Cardiac muscle cell (in vitro differentiated cells and primary cell): ENCODE measurements around the gene SNAPC4. TPM values are rescaled to one million over a fixed set of nuclear protein-coding genes. Genes with fewer than 3 reads are reported as not detected.
"Not testable (repeated sequence)": the region's sequence is repeated elsewhere in the genome, so short reads cannot be mapped to it uniquely, and the experiment has no call there.

Source experiments
- DNase-seq, 2 donors: peaks; one replicate each; pipeline versions ENCODE4 v3.0.0 to v3.0.0-alpha.2; 2010 to 2017; ENCODE audit warnings: low read depth in 1 of 2, low spot score in 1 of 2
- H3K27ac ChIP-seq: fragments of 200-600 bp; sonication (generic); 2 replicates; pipeline ENCODE4 v1.5.1; 2016
- H3K27me3 ChIP-seq: fragments of 200-600 bp; sonication (generic); 2 replicates; pipeline ENCODE4 v1.6.0; 2016; ENCODE audit warnings: control low read depth
- H3K36me3 ChIP-seq: fragments of 200-600 bp; sonication (generic); 2 replicates; pipeline ENCODE4 v1.5.1; 2016; ENCODE audit warnings: control low read depth
- H3K4me1 ChIP-seq: fragments of 200-600 bp; sonication (generic); 2 replicates; pipeline ENCODE4 v1.8.1; 2017; ENCODE audit warnings: low read depth, mild to moderate bottlenecking, mixed run types
- H3K4me3 ChIP-seq: fragments of 200-600 bp; sonication (generic); 2 replicates; pipeline ENCODE4 v1.5.1; 2016; ENCODE audit warnings: mild to moderate bottlenecking
- H3K9me3 ChIP-seq: fragments of 200-600 bp; sonication (generic); 2 replicates; pipeline ENCODE4 v1.5.1; 2017; ENCODE audit warnings: low read depth, mild to moderate bottlenecking, control low read depth
- polyA plus RNA-seq: library from polyadenylated mRNA; unstranded; fragments of >200 nt; fragmentation: Nextera tagmentation; extraction: Ambion mirVana; gene quantifications from 2 replicates; pipeline ENCODE4 v1.2.1, GENCODE V29; 2016
- total RNA-seq: library from RNA; depleted of rRNA; stranded (reverse); fragments of >200 nt; gene quantifications from 2 replicates; pipeline ENCODE4 v1.2.3, GENCODE V29; 2016
- TF ChIP-seq, protein P1 (sequence below): IDR thresholded peaks from 2 replicates; pipeline ENCODE4 v1.5.1; 2012; ENCODE audit warnings: low read depth, mild to moderate bottlenecking, low read length

Gene SNAPC4
- total and polyA plus RNA-seq, 2 experiments from 2014 or later, result 7.7 to 12.7 TPM

DNA sequence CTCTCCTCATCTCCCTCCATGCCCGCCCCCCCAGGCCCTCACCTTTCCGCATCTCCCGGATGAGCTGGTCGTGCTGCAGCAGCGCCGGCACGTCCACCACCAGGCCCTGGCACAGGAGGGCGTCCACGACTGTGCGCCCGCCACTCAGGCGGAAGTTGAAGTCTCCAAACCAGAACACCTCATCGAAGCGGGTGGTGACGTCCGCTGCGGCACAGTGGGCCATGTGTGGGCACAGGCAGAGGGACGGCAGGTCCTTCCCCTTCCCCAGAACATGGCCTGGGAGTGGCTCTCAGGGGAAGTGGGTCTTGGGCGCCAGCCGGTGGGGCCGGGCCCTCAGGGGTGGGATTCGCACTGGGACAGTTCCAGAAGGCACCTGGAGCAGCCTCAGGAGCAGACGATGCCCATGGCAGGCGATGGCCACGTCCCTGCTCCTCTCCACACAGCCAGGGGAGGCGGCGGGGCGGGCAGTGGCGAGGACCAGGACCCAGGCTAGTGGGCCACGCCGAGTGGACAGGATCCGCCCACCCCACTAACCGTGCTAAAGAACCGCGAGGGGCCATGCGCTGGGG, 31.9 kb upstream of the SNAPC4 start:
- H3K27me3 ChIP-seq, result no peaks in the 10 kb centered on the region
- H3K9me3 ChIP-seq, result no peaks in the 10 kb centered on the region
- no peaks in the 10 kb centered on the region for H3K4me1 ChIP-seq
- no peak overlapping the region for H3K4me3 ChIP-seq
- peaks cover 11% of the 10 kb centered on the region for H3K36me3 ChIP-seq
- TF ChIP-seq, protein P1, sequence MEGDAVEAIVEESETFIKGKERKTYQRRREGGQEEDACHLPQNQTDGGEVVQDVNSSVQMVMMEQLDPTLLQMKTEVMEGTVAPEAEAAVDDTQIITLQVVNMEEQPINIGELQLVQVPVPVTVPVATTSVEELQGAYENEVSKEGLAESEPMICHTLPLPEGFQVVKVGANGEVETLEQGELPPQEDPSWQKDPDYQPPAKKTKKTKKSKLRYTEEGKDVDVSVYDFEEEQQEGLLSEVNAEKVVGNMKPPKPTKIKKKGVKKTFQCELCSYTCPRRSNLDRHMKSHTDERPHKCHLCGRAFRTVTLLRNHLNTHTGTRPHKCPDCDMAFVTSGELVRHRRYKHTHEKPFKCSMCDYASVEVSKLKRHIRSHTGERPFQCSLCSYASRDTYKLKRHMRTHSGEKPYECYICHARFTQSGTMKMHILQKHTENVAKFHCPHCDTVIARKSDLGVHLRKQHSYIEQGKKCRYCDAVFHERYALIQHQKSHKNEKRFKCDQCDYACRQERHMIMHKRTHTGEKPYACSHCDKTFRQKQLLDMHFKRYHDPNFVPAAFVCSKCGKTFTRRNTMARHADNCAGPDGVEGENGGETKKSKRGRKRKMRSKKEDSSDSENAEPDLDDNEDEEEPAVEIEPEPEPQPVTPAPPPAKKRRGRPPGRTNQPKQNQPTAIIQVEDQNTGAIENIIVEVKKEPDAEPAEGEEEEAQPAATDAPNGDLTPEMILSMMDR, result no peak
- H3K27ac ChIP-seq, result no peak overlapping the region
- DNase-seq, result no peak

DNA sequence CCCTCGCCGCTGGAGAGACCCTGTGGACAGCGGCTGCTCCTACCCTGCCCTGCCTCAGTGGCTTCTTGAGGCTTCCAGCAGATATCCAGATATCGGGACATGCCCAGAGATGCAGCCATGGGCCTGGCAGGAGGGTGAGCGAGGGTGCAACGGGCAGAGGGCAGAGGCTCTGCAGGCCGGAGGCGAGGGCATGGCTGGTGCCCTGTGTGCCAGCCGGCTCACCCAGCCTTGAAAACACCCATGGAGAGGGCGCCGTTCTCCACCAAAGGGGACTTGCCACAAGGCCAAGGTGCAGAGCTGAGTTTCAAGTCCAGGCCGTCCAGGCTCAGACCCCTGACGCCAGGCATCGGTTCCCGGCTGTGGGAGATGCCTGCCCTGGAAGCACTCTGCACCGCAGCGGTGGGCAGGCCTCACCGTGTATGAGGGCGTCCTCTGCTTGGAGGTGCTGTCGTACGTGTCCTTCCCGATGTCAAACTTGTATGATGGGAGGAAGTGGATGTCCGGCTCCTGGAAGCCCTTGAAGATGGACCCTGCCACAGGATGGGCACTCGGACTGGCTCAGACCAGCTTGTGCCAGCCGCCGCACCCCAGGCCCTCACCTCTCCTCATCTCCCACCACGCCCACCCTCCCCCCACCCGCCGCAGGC, 30.7 kb upstream of the SNAPC4 start:
- Histone ChIP-seq H3K4me1 (no peaks in the 10 kb centered on the region), H3K27ac (no peak overlapping the region), H3K36me3 (peaks cover 11% of the 10 kb centered on the region), H3K27me3 (no peaks in the 10 kb centered on the region), H3K9me3 (no peaks in the 10 kb centered on the region), H3K4me3 (no peak overlapping the region)
- DNase-seq, result no peak
- TF ChIP-seq, protein P1, result no peak

DNA sequence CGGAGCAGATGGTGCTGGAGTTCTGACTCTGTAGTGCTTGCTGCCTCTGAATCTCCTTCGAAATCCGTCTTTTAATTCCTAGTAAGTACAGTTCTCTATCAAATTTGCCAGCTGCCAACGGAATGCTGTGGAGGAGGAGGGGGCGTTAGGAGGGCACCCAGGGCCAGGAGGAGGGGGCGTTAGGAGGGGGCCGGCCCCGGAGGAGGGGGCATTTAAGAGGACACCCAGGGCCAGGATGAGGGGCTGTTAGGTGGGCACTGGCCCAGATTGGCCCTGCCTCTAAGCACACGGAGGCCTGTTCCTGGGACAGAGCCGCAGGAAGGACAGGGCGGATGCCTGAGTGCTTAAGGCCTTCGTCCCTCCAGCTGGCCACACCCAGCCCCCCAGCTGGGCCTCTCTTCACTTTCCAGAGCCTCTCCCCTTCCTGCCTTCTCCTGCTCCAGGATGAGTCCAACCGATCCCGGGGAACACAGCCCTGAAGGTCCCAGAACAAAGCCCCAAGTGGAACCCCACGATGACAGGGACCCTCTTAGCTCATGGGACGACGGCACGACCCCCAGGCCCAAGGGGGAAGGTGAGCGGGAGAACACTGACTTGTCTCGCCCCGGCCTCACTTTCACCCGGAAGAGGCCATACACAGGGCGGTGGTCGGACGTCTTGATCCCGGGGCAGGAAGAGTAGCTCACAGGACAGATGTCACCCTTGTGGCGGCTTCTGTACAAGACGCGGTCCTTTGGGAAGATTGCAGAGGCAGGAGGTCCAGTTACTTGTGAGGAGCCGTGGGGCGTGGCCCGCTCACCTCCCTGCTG, 29.9 kb upstream of the SNAPC4 start:
- no peak overlapping the region for H3K4me3 ChIP-seq
- DNase-seq, result no peak
- H3K27me3 ChIP-seq, result no peaks in the 10 kb centered on the region
- H3K36me3 ChIP-seq, result peaks cover 11% of the 10 kb centered on the region
- H3K9me3 ChIP-seq, result no peaks in the 10 kb centered on the region
- H3K27ac ChIP-seq, result no peak overlapping the region
- TF ChIP-seq, protein P1, result no peak
- no peaks in the 10 kb centered on the region for H3K4me1 ChIP-seq

DNA sequence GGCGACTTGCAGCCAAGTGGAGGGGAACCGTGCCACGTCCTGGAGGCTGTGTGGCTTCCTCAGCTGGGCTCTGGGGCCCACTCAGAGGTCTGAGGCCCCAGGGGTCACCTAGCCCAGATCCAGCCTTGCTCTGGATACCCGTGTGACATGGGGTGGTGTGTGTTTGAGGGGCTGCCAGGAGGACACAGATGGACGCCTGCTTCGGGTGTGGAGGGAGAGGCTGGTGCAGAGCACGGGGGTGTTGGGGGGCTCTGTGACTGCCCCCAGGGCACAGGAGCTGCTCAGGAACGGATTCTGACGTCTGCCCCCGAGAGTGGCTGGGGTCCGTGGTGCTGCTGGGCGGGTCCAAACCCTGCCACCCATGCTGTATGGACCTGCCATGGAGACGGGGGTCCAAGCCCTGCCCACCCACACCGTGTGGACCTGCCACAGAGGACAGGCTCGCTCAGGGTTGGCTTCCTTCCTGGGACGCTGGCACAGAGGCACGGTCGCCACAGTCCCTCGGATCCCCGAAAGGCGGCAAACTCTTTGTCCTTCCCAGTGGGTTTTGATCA, 29.2 kb upstream of the SNAPC4 start:
- Histone ChIP-seq H3K4me1 (no peaks in the 10 kb centered on the region), H3K27me3 (no peaks in the 10 kb centered on the region), H3K4me3 (no peak overlapping the region), H3K9me3 (no peaks in the 10 kb centered on the region), H3K27ac (no peak overlapping the region), H3K36me3 (peaks cover 11% of the 10 kb centered on the region)
- DNase-seq, result no peak
- TF ChIP-seq, protein P1, result no peak

DNA sequence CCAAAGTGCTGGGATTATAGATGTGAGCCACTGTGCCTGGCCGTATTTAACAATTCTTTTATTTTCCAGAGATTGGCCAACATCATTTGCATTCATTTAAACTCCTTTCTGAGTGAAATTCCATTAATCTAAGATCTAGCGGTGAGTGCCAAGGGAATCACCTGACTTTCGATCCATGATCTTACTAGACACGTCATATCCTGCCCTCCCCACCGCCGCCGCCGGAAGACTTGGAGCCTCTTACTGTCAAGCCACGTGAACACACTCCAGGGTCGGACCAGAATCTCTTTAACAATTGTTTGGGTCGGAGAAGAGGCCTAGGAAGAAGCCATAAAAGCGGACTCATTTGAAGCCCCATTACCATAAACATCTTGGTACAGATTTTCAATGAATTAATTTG, 26.8 kb upstream of the SNAPC4 start:
- no peak for DNase-seq
- peaks cover 22% of the 10 kb centered on the region for H3K36me3 ChIP-seq
- H3K27me3 ChIP-seq, result no peaks in the 10 kb centered on the region
- H3K27ac ChIP-seq, result no peak overlapping the region
- H3K4me3 ChIP-seq, result no peak overlapping the region
- no peaks in the 10 kb centered on the region for H3K9me3 ChIP-seq
- TF ChIP-seq, protein P1, result no peak
- no peaks in the 10 kb centered on the region for H3K4me1 ChIP-seq

DNA sequence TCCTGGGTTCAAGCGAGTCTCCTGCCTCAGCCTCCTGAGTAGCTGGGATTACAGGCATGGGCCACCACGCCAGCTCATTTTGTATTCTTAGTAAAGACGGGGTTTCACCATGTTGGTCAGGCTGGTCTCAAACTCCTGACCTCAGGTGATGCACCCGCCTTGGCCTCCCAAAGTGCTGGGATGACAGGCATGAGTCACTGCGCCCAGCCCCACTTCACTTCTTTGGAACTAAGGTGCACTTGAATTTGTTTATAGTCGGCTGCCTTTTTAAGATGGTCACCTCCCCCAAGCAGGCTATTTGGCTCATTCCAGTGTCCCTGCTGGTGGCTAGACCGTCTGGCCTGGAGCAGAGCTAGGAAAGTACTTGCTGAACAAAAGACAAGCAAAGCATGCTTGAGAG, 25.4 kb upstream of the SNAPC4 start:
- H3K4me1 ChIP-seq, H3K27me3 ChIP-seq, H3K27ac ChIP-seq, H3K9me3 ChIP-seq, H3K4me3 ChIP-seq, DNase-seq: not testable (repeated sequence)
- H3K36me3 ChIP-seq, result peaks cover 30% of the 10 kb centered on the region
